ENCODE results near the gene QSOX1. TPM values are rescaled to one million over a fixed set of nuclear protein-coding genes. Genes with fewer than 3 reads are reported as not detected.

Gene QSOX1
- total and polyA plus RNA-seq, 2 experiments from 2014 or later, result 225 to 257 TPM

GRCh38 chr1:180195401-180195800 is 40.7 kb downstream of the QSOX1 start:
- no peak for TF ChIP-seq CTCF (IDR thresholded peaks at IDR 0.05; ENCODE audit: poor library complexity)
- no peak for TF ChIP-seq EZH2phosphoT487 (IDR thresholded peaks at IDR 0.05; ENCODE audit: low read depth, severe bottlenecking, unreplicated experiment)
- TF ChIP-seq EZH2 (IDR thresholded peaks at IDR 0.05; ENCODE audit: borderline replicate concordance), result no peak
- H3K36me3 ChIP-seq (replicated peaks; ENCODE audit: insufficient read depth, low read depth), result no peaks in the 10 kb centered on the region
- no peak for DNase-seq (ENCODE audit: low spot score)
- no peaks in the 10 kb centered on the region for H4K20me1 ChIP-seq (ENCODE audit: insufficient read depth, poor library complexity, severe bottlenecking)
- WGBS (ENCODE audit: low lambda C conversion rate, missing lambda C conversion rate), result 100% methylated on average over 3 of the region's 3 CpGs
- H3K9me3 ChIP-seq (ENCODE audit: low read depth), result no peaks in the 10 kb centered on the region
- H3K79me2 ChIP-seq, result no peaks in the 10 kb centered on the region
- H3K4me3 ChIP-seq, result no peak overlapping the region
- H3K4me1 ChIP-seq (ENCODE audit: insufficient read depth), result no peaks in the 10 kb centered on the region
- H2AFZ ChIP-seq, result no peak overlapping the region
- no peak overlapping the region for H3K27ac ChIP-seq
- no peaks in the 10 kb centered on the region for H3K9me2 ChIP-seq (replicated peaks; ENCODE audit: insufficient read depth)
- no peak overlapping the region for H3K4me2 ChIP-seq
- no peaks in the 10 kb centered on the region for H3K27me3 ChIP-seq

DNA sequence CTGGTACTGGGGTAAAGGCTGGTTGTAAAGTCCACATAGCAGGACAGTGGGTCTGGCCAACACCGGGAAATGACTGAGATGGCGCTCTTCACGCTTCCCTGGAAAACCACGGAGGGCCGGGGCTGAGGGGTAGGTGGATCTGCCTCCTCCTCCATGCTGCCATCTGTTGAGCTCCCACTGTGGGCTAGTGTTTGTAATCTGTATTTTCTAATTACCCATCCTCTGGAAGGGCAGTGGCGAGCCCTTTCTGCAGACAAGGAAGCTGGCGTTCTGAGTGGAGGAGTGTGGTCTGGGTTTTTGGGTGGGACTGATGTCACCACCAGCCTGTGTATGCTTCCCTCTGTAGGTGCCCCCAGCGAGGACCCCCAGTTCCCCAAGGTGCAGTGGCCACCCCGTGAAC is 41.2 kb downstream of the QSOX1 start:
- H3K9me3 ChIP-seq (ENCODE audit: low read depth), result no peaks in the 10 kb centered on the region
- no peak for DNase-seq (ENCODE audit: low spot score)
- no peaks in the 10 kb centered on the region for H3K27me3 ChIP-seq
- H3K9me2 ChIP-seq (replicated peaks; ENCODE audit: insufficient read depth), result no peaks in the 10 kb centered on the region
- H3K36me3 ChIP-seq (replicated peaks; ENCODE audit: insufficient read depth, low read depth), result no peaks in the 10 kb centered on the region
- H3K4me2 ChIP-seq, result no peak overlapping the region
- no peak overlapping the region for H3K27ac ChIP-seq
- no peaks in the 10 kb centered on the region for H4K20me1 ChIP-seq (ENCODE audit: insufficient read depth, poor library complexity, severe bottlenecking)
- 93% methylated on average over 9 of the region's 9 CpGs for WGBS (ENCODE audit: low lambda C conversion rate, missing lambda C conversion rate)
- H3K79me2 ChIP-seq, result no peaks in the 10 kb centered on the region
- no peak overlapping the region for H3K4me3 ChIP-seq
- no peak for TF ChIP-seq EZH2phosphoT487 (IDR thresholded peaks at IDR 0.05; ENCODE audit: low read depth, severe bottlenecking, unreplicated experiment)
- TF ChIP-seq CTCF (IDR thresholded peaks at IDR 0.05; ENCODE audit: poor library complexity), result no peak
- TF ChIP-seq EZH2 (IDR thresholded peaks at IDR 0.05; ENCODE audit: borderline replicate concordance), result no peak
- H3K4me1 ChIP-seq (ENCODE audit: insufficient read depth), result no peaks in the 10 kb centered on the region
- H2AFZ ChIP-seq, result no peak overlapping the region

- WGBS (ENCODE audit: low lambda C conversion rate, missing lambda C conversion rate), result 94% methylated on average over 17 of the region's 17 CpGs
- H3K4me2 ChIP-seq, result no peak overlapping the region
- H3K9me2 ChIP-seq (replicated peaks; ENCODE audit: insufficient read depth), result no peaks in the 10 kb centered on the region
- H2AFZ ChIP-seq, result no peak overlapping the region
- H4K20me1 ChIP-seq (ENCODE audit: insufficient read depth, poor library complexity, severe bottlenecking), result no peaks in the 10 kb centered on the region
- TF ChIP-seq EZH2 (IDR thresholded peaks at IDR 0.05; ENCODE audit: borderline replicate concordance) (no peak), CTCF (IDR thresholded peaks at IDR 0.05; ENCODE audit: poor library complexity) (no peak), EZH2phosphoT487 (IDR thresholded peaks at IDR 0.05; ENCODE audit: low read depth, severe bottlenecking, unreplicated experiment) (no peak)
- H3K9me3 ChIP-seq (ENCODE audit: low read depth), result no peaks in the 10 kb centered on the region
- H3K4me3 ChIP-seq, result no peak overlapping the region
- DNase-seq (ENCODE audit: low spot score), result no peak
- H3K27ac ChIP-seq, result no peak overlapping the region
- H3K36me3 ChIP-seq (replicated peaks; ENCODE audit: insufficient read depth, low read depth), result no peaks in the 10 kb centered on the region
- no peaks in the 10 kb centered on the region for H3K4me1 ChIP-seq (ENCODE audit: insufficient read depth)
- H3K27me3 ChIP-seq, result no peaks in the 10 kb centered on the region
- no peaks in the 10 kb centered on the region for H3K79me2 ChIP-seq
These were observed 41.9 kb downstream of the QSOX1 start for GRCh38 chr1:180196436-180197003.

Data from hepatocyte (in vitro differentiated cells).